Keratinocyte (primary cell): ENCODE measurements around the gene CFAP73. TPM values are rescaled to one million over a fixed set of nuclear protein-coding genes. Genes with fewer than 3 reads are reported as not detected.

Source experiments
- DNase-seq: peaks from one replicate; pipeline ENCODE4 v3.0.0-alpha.2; 2011; ENCODE audit warnings: low read depth, missing footprints, low spot score
- FAIRE-seq: peaks from 2 replicates; lab custom pipeline; 2011; peaks lifted over from hg19 to GRCh38; lab: Jason Lieb, UNC
- H2AFZ ChIP-seq: 2 replicates; pipeline ENCODE4 v1.6.0; 2012; ENCODE audit warnings: low read length, control low read depth, inconsistent platforms; ENCODE audit not compliant: control insufficient read depth
- H3K27ac ChIP-seq: 2 replicates; pipeline ENCODE4 v1.5.1; 2011; ENCODE audit warnings: low read length; ENCODE audit not compliant: control insufficient read depth, insufficient read depth
- H3K27me3 ChIP-seq: 3 replicates; pipeline ENCODE4 v1.6.0; 2011; ENCODE audit warnings: low read length; ENCODE audit not compliant: control insufficient read depth, insufficient read depth; ENCODE audit errors: extremely low read depth
- H3K36me3 ChIP-seq, 2 experiments: 2 replicates in 1 of 2; 3 replicates in 1 of 2; pipeline ENCODE4 v1.5.1; 2011; ENCODE audit warnings: low read length in 2 of 2, mild to moderate bottlenecking in 1 of 2; ENCODE audit not compliant: control insufficient read depth in 2 of 2, insufficient read depth in 2 of 2; ENCODE audit errors: extremely low read depth in 1 of 2
- H3K4me1 ChIP-seq: 3 replicates; pipeline ENCODE4 v1.5.1; 2011; ENCODE audit warnings: low read length; ENCODE audit not compliant: control insufficient read depth, insufficient read depth; ENCODE audit errors: extremely low read depth
- H3K4me2 ChIP-seq: 3 replicates; pipeline ENCODE4 v1.6.0; 2011; ENCODE audit warnings: low read depth, low read length; ENCODE audit not compliant: control insufficient read depth, insufficient read depth; ENCODE audit errors: extremely low read depth
- H3K4me3 ChIP-seq, 3 experiments: fragments of 200-600 bp in 1 of 3; sonication (generic) in 1 of 3; 2 replicates in 2 of 3; 3 replicates in 1 of 3; pipeline ENCODE4 v1.5.1; 2011 to 2016; ENCODE audit warnings: low read length in 3 of 3, mild to moderate bottlenecking in 3 of 3, control low read depth in 2 of 3, inconsistent platforms in 1 of 3, low read depth in 1 of 3, mixed read lengths in 1 of 3, mixed run types in 1 of 3, moderate library complexity in 1 of 3; ENCODE audit not compliant: control insufficient read depth in 2 of 3, insufficient read depth in 2 of 3; ENCODE audit errors: extremely low read depth in 1 of 3
- H3K79me2 ChIP-seq: 2 replicates; pipeline ENCODE4 v1.6.0; 2012; ENCODE audit warnings: low read length; ENCODE audit not compliant: control insufficient read depth, insufficient read depth
- H3K9ac ChIP-seq: 3 replicates; pipeline ENCODE4 v1.6.0; 2011; ENCODE audit warnings: low read length; ENCODE audit not compliant: control insufficient read depth, insufficient read depth; ENCODE audit errors: extremely low read depth
- H3K9me1 ChIP-seq: 3 replicates; pipeline ENCODE4 v1.6.0; 2011; ENCODE audit warnings: low read length; ENCODE audit not compliant: control insufficient read depth, insufficient read depth; ENCODE audit errors: extremely low read depth
- H3K9me3 ChIP-seq: 2 replicates; pipeline ENCODE4 v1.5.1; 2012; ENCODE audit warnings: low read depth, low read length; ENCODE audit not compliant: control insufficient read depth
- H4K20me1 ChIP-seq: 3 replicates; pipeline ENCODE4 v1.6.0; 2011; ENCODE audit warnings: low read length; ENCODE audit not compliant: control insufficient read depth, insufficient read depth; ENCODE audit errors: extremely low read depth
- CTCF ChIP-seq, 3 experiments: IDR thresholded peaks in 1 of 3; conservative IDR thresholded peaks in 1 of 3; optimal IDR thresholded peaks in 1 of 3; 2 replicates in 2 of 3; 3 replicates in 1 of 3; pipeline versions ENCODE3 to v1.5.1; 2011; ENCODE audit warnings: low read length in 3 of 3, mild to moderate bottlenecking in 3 of 3, moderate library complexity in 2 of 3, control low read depth in 1 of 3, inconsistent platforms in 1 of 3; ENCODE audit not compliant: insufficient read depth in 2 of 3; ENCODE audit errors: extremely low read depth in 1 of 3
- EZH2 ChIP-seq: IDR thresholded peaks from one replicate; pipeline ENCODE4 v1.6.1; 2012; ENCODE audit warnings: inconsistent platforms, mild to moderate bottlenecking, low read length, moderate library complexity
- dilution Hi-C: fragments of 300-500 bp; cut with MboI; formaldehyde crosslinking; loops from one replicate; pipeline ENCODE4 v1.7.0; 2020; ENCODE audit warnings: low sequenced_read_pairs; ENCODE audit not compliant: extremely low pct_ligation_motif_present
- polyA plus RNA-seq, 5 experiments: library from polyadenylated mRNA; depleted of rRNA in 3 of 5; stranded (reverse) in 3 of 5; stranded (forward) in 1 of 5; unstranded in 1 of 5; fragments of >200 nt; gene quantifications; 1 replicate in 1 of 5; 2 replicates in 3 of 5; 3 replicates in 1 of 5; pipeline versions ENCODE4 v1.2.1 to v1.2.3, GENCODE V29; 2011 to 2012; ENCODE audit warnings: missing spikeins in 2 of 5, low read depth in 1 of 5, low replicate concordance in 1 of 5

Gene CFAP73
- polyA plus RNA-seq, 1 donor (not counting 4 experiments of a cell fraction or from before 2014, with no cell fraction given) = not detected

GRCh38 chr12:113190761-113191160 lies 41.2 kb downstream of the CFAP73 start:
- TF ChIP-seq CTCF (optimal IDR thresholded peaks at IDR 0.05 in 1 of 3, IDR thresholded peaks at IDR 0.05 in 1 of 3, conservative IDR thresholded peaks at IDR 0.05 in 1 of 3; ENCODE audit: extremely low read depth in 1 of 3, insufficient read depth in 2 of 3, low read length in 3 of 3) (no peak), EZH2 (no peak)
- no peak overlapping the region for H3K27ac ChIP-seq
- no peak for FAIRE-seq

GRCh38 chr12:113191227-113191626 lies 41.7 kb downstream of the CFAP73 start:
- FAIRE-seq (no peak), DNase-seq (no peak)
- Histone ChIP-seq H3K27ac (no peak overlapping the region), H3K9me1 (no peaks in the 10 kb centered on the region), H3K4me1 (peaks cover 14% of the 10 kb centered on the region), H3K27me3 (no peaks in the 10 kb centered on the region), H3K36me3 (peaks cover 2 to 16% of the 10 kb centered on the region in 2 experiments), H3K9me3 (no peaks in the 10 kb centered on the region), H3K4me2 (no peak overlapping the region), H2AFZ (no peak overlapping the region), H3K79me2 (peaks cover 8% of the 10 kb centered on the region), H3K9ac (no peak overlapping the region), H3K4me3 (no peak overlapping the region), H4K20me1 (no peaks in the 10 kb centered on the region)
- TF ChIP-seq EZH2 = no peak
- dilution Hi-C loops = no loop called here

More at GRCh38 chr12:113190761-113191160, 41.2 kb downstream of the CFAP73 start:
- no peaks in the 10 kb centered on the region for H3K27me3 ChIP-seq
- peaks cover 2 to 16% of the 10 kb centered on the region in 2 experiments for H3K36me3 ChIP-seq
- H3K4me3 ChIP-seq = no peak overlapping the region
- no peak overlapping the region for H3K4me2 ChIP-seq
- H3K9me1 ChIP-seq = no peaks in the 10 kb centered on the region
- DNase-seq = no peak
- no peak overlapping the region for H3K9ac ChIP-seq
- dilution Hi-C loops = no loop called here
- H3K4me1 ChIP-seq = peaks cover 17% of the 10 kb centered on the region
- H2AFZ ChIP-seq = no peak overlapping the region
- H3K79me2 ChIP-seq = peaks cover 13% of the 10 kb centered on the region
- no peaks in the 10 kb centered on the region for H3K9me3 ChIP-seq
- H4K20me1 ChIP-seq = no peaks in the 10 kb centered on the region

GRCh38 chr12:113194971-113195391 lies 45.5 kb downstream of the CFAP73 start:
- Histone ChIP-seq H3K9me3 (no peaks in the 10 kb centered on the region), H3K36me3 (peaks cover 2 to 3% of the 10 kb centered on the region in 2 experiments), H3K4me3 (no peak overlapping the region), H3K9me1 (no peaks in the 10 kb centered on the region), H3K27ac (no peak overlapping the region), H3K4me2 (no peak overlapping the region), H3K9ac (no peak overlapping the region), H3K27me3 (no peaks in the 10 kb centered on the region), H4K20me1 (no peaks in the 10 kb centered on the region), H3K79me2 (no peaks in the 10 kb centered on the region), H2AFZ (no peak overlapping the region), H3K4me1 (peaks cover 6% of the 10 kb centered on the region)
- TF ChIP-seq EZH2 (no peak), CTCF (optimal IDR thresholded peaks at IDR 0.05 in 1 of 3, IDR thresholded peaks at IDR 0.05 in 1 of 3, conservative IDR thresholded peaks at IDR 0.05 in 1 of 3; ENCODE audit: extremely low read depth in 1 of 3, insufficient read depth in 2 of 3, low read length in 3 of 3) (no peak)
- DNase-seq (no peak), FAIRE-seq (no peak)
- dilution Hi-C loops = no loop called here
